Smooth muscle cell of the pulmonary artery (primary cell): ENCODE measurements around the gene HDAC5. TPM values are rescaled to one million over a fixed set of nuclear protein-coding genes. Genes with fewer than 3 reads are reported as not detected.

Source experiments
- total RNA-seq: library from RNA; depleted of rRNA; stranded (reverse); fragments of >200 nt; gene quantifications from 2 replicates; pipeline ENCODE4 v1.2.3, GENCODE V29; 2014

HDAC5 gene
- 59.1 and 95.5 TPM in 2 replicates for total RNA-seq

DNA sequence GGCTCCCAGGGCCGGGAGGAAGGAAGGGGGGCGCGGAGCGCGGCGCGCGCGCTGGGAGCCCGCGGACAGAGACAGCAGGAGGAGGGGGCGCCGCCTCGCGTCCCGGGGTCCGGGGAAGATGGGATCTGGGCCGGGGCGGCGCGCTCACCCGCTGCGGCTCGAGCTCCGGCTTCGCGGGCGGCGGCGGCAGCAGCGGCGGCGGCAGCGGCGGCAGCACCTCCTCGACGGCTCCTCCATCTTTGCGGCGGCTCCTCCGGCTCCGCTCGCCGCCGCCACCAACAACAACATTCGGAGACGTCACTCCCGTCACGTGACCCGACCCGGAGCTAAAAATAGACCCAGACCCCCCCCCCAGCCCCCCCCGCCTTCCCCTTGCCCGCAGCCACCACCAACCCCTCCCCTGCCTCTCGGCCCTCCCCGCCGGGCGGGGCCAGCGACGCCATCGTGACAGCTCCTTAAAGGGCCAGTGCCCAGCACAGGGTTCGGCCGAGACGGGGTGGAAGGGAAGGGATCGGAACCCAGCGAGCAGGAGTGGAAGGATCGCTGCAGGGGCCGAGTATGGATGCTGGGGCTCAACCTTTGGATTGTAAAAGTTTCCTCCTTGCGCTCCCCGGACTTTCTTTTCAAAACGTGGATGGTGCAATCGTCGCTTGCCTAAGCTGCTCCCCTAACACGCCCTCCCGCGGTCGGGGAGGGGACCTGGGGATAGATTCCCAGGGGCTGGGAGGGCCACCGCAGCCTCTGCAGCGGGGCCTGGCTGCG lies at the start of gene HDAC5:
Gene HDAC5, minus strand, starts transcription at position 286 of the 762 bp plus-strand sequence. CDS start 6,126 bp downstream, outside the sequence.

DNA sequence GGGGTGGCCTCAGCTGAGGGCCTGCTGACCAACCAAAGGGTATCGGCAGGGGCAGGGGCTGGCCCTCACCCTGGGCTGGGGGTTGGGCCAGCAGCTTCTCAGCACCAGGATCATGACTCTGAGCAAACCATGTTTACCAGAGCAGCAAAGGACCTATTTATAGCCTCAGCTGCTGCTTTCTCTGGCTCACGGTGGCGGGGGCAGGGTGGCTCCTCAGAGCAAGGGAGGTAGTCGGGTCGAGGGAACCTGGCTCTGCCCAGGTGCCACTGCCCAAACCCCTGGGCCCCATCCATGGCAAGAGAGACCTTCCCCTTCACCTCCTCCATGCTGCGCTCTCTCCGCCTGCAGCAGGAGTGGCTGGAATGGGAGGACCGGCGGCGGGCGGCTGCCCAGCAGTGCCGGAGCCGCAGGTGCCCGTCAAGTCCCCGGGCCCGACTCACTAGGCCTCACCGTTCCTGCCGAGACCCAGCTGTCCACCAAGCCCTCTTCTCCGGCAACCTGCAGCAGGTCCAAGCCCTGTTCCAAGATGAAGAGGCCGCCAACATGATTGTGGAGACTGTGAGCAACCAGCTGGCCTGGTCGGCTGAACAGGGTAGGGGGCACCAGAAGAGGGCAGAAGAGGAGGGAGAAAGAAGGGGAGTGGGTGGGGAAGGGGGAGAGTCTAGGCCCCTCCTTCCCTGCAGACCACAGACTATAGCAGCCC lies 47.2 kb upstream of the HDAC5 start, which contains the start of gene ASB16:
Gene ASB16, plus strand, starts transcription at position 206 of the 703 bp plus-strand sequence. Its CDS starts 86 bp downstream, at position 292.

DNA sequence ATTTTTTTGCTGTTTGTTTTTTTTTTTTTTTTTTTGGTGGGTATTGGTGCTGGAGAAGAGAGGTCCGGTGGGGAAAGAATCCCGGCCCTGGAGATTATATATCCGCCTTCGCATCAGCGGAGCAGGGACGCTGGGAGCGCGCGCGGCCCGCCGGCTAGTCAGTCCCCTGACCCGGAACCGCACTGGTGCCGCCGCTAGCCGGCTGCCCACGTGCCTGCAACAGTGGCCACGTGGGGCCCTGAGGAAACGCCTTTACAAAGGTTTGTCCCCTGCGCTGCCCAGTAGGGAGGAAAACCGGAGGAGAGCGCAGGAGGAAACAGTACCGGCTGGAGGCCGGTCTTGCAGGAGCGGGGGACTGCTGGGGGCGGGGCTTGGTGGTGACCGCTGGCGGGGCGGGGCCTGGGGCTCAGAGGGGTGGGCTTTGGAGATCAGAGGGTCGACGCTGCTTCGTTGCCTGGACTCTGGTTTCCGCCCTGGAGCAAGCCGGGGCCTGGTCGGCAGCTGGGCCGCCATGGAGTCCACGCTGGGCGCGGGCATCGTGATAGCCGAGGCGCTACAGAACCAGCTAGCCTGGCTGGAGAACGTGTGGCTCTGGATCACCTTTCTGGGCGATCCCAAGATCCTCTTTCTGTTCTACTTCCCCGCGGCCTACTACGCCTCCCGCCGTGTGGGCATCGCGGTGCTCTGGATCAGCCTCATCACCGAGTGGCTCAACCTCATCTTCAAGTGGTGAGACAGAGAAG lies 52.8 kb downstream of the HDAC5 start, which contains the start of gene G6PC3:
Gene G6PC3, plus strand, starts transcription at position 281 of the 743 bp plus-strand sequence. Its CDS starts 231 bp downstream, at position 512.

DNA sequence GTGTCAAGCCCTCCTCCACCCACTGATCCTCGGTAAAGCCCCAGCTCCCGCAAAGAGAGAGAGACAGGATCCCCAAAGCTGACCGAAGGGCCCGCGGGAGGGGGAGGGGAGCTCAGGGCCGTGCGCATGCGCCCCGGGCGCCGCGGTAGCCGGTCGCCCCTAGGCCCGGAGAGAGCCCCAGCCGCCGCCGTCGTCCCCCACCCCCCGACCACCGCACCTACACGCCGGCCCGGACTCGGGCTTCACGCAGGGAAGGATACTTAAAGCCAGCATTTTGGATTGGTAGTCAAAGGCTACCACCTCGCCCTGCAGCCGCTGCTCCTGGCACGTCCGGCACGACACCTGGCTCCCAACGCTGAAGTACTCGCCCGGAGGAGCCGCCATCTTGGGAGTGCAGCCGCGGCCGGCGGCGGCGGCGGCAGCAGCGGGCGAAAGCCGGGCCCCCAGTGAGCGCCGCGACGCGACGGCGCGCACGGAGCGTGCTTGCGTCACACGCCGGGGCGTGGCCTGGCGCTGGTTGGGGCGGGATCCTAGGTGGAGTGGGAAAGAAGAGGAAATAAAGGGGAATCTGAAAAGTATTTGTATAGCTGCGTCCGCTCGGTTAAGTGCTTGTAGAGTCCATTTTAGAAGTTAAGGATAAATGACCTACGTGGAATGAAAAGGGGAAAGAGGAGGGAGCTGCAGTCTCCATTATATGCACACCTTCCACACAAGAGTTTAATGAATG lies 57.1 kb downstream of the HDAC5 start, which contains the start of gene LSM12:
Gene LSM12, minus strand, starts transcription at position 468 of the 727 bp plus-strand sequence. Its CDS starts 84 bp downstream, at position 384.

Other genes with a start within 250 kb of the HDAC5 start
- gene MPP2, start 216.1 kb downstream of the HDAC5 start, total RNA-seq: 5.1 and 10.7 TPM in 2 replicates
- gene PPY, start 181.2 kb downstream of the HDAC5 start, total RNA-seq: not detected in 2 replicates
- gene PYY, start 169.7 kb downstream of the HDAC5 start, total RNA-seq: not detected in 2 replicates
- gene NAGS, start 119.0 kb downstream of the HDAC5 start, total RNA-seq: 1.0 and 2.7 TPM in 2 replicates
- 63.0 and 66.7 TPM in 2 replicates for gene TMEM101, start 108.7 kb downstream of the HDAC5 start, total RNA-seq
- 21.3 and 23.3 TPM in 2 replicates for gene LSM12, start 57.0 kb downstream of the HDAC5 start, total RNA-seq
- gene G6PC3, start 52.9 kb downstream of the HDAC5 start, total RNA-seq: 29.9 and 33.6 TPM in 2 replicates
- gene HROB, start 18.3 kb upstream of the HDAC5 start, total RNA-seq: 0.85 and 0.99 TPM in 2 replicates
- 0.33 and 0.40 TPM in 2 replicates for gene ASB16, start 47.1 kb upstream of the HDAC5 start, total RNA-seq
- gene TMUB2, start 63.3 kb upstream of the HDAC5 start, total RNA-seq: 35.6 and 38.0 TPM in 2 replicates
- 49.3 and 50.2 TPM in 2 replicates for gene ATXN7L3, start 76.2 kb upstream of the HDAC5 start, total RNA-seq
- gene UBTF, start 96.0 kb upstream of the HDAC5 start, total RNA-seq: 37.5 and 41.2 TPM in 2 replicates
- not detected in 2 replicates for gene SLC4A1, start 144.5 kb upstream of the HDAC5 start, total RNA-seq
- gene RUNDC3A, start 185.0 kb upstream of the HDAC5 start, total RNA-seq: 0.13 and 0.20 TPM in 2 replicates
- 64.0 and 102 TPM in 2 replicates for gene SLC25A39, start 201.2 kb upstream of the HDAC5 start, total RNA-seq
- 556 and 750 TPM in 2 replicates for gene GRN, start 221.7 kb upstream of the HDAC5 start, total RNA-seq
- 4.5 and 5.7 TPM in 2 replicates for gene FAM171A2, start 240.2 kb upstream of the HDAC5 start, total RNA-seq